Upper lobe of right lung (tissue), 1 donor: Measurements from ENCODE around the gene PPAT. TPM values are rescaled to one million over a fixed set of nuclear protein-coding genes. Genes with fewer than 3 reads are reported as not detected.

Source experiments
- ATAC-seq: fragments of 200-7000 bp; cut with Tn5 transposase; one replicate; pipeline ENCODE4 v1.9.1; 2020; ENCODE audit warnings: mild to moderate bottlenecking, moderate library complexity
- DNase-seq: peaks from one replicate; pipeline ENCODE4 v3.0.0-alpha.2; 2020
- H3K27ac ChIP-seq: fragments of 200-600 bp; one replicate; pipeline ENCODE4 v1.8.0; 2022
- H3K27me3 ChIP-seq: fragments of 200-600 bp; one replicate; pipeline ENCODE4 v1.8.0; 2022; ENCODE audit warnings: mild to moderate bottlenecking
- H3K36me3 ChIP-seq: fragments of 200-600 bp; one replicate; pipeline ENCODE4 v1.8.0; 2022
- H3K4me1 ChIP-seq: fragments of 200-600 bp; one replicate; pipeline ENCODE4 v1.8.0; 2022
- H3K4me3 ChIP-seq: fragments of 200-600 bp; one replicate; pipeline ENCODE4 v1.8.0; 2022; ENCODE audit warnings: mild to moderate bottlenecking
- H3K9me3 ChIP-seq: fragments of 200-600 bp; one replicate; pipeline ENCODE4 v1.8.0; 2022
- CTCF ChIP-seq: fragments of 200-600 bp; IDR thresholded peaks from one replicate; pipeline ENCODE4 v1.8.0; 2022; ENCODE audit warnings: antibody characterized with exemption
- intact Hi-C: fragments of 100-400 bp; cut with DNase I; formaldehyde crosslinking; loops from one replicate; pipeline ENCODE4 v1.11.0; 2022
- total RNA-seq: library from RNA; stranded (reverse); fragmentation: NEBNext Ultra II Directional; extraction: Animal tissue kit (Norgen Biotek cat#: 25700); gene quantifications from one replicate; pipeline ENCODE4 v1.2.1, GENCODE V29; 2021
- donor health status: DM: no; HTN: yes; CAD: no; lungs with severe emphysema.

PPAT gene
- total RNA-seq, 1 donor from 2014 or later = 5.8 TPM

- H3K27me3 ChIP-seq = no peaks in the 10 kb centered on the region
- no peak for TF ChIP-seq CTCF
- no peak overlapping the region for H3K4me3 ChIP-seq
- peaks cover 9% of the 10 kb centered on the region for H3K4me1 ChIP-seq
- DNase-seq (no peak), ATAC-seq (no peak)
- H3K9me3 ChIP-seq = no peaks in the 10 kb centered on the region
- no peaks in the 10 kb centered on the region for H3K36me3 ChIP-seq
- no peak overlapping the region for H3K27ac ChIP-seq
- intact Hi-C loops = no loop called here
Observed at GRCh38 chr4:56433280-56433679, 2.1 kb downstream of the PPAT start.

- Histone ChIP-seq H3K9me3 (no peaks in the 10 kb centered on the region), H3K4me1 (peaks cover 9% of the 10 kb centered on the region), H3K27me3 (no peaks in the 10 kb centered on the region), H3K27ac (no peak overlapping the region), H3K36me3 (no peaks in the 10 kb centered on the region), H3K4me3 (no peak overlapping the region)
- TF ChIP-seq CTCF = no peak
- no peak for ATAC-seq
- intact Hi-C loops = no loop called here
- no peak for DNase-seq
Observed at GRCh38 chr4:56430203-56430602, 5.2 kb downstream of the PPAT start.

GRCh38 chr4:56427179-56427578 lies 8.2 kb downstream of the PPAT start:
- Histone ChIP-seq H3K27ac (no peak overlapping the region), H3K27me3 (no peaks in the 10 kb centered on the region), H3K9me3 (no peaks in the 10 kb centered on the region), H3K4me3 (no peak overlapping the region), H3K36me3 (no peaks in the 10 kb centered on the region), H3K4me1 (no peaks in the 10 kb centered on the region)
- TF ChIP-seq CTCF = no peak
- intact Hi-C loops = no loop called here
- no peak for ATAC-seq
- DNase-seq = no peak

GRCh38 chr4:56426273-56426672 lies 9.1 kb downstream of the PPAT start:
- Histone ChIP-seq H3K27ac (no peak overlapping the region), H3K9me3 (no peaks in the 10 kb centered on the region), H3K27me3 (no peaks in the 10 kb centered on the region), H3K4me3 (no peak overlapping the region), H3K36me3 (no peaks in the 10 kb centered on the region), H3K4me1 (no peaks in the 10 kb centered on the region)
- intact Hi-C loops = no loop called here
- ATAC-seq = no peak
- DNase-seq = no peak
- no peak for TF ChIP-seq CTCF

- Histone ChIP-seq H3K36me3 (no peaks in the 10 kb centered on the region), H3K9me3 (no peaks in the 10 kb centered on the region), H3K27me3 (no peaks in the 10 kb centered on the region), H3K27ac (no peak overlapping the region), H3K4me3 (no peak overlapping the region), H3K4me1 (no peaks in the 10 kb centered on the region)
- no peak for TF ChIP-seq CTCF
- DNase-seq (no peak), ATAC-seq (no peak)
- intact Hi-C loops = no loop called here
Observed at GRCh38 chr4:56425518-56425917, 9.9 kb downstream of the PPAT start.
